A549 (cell line): Measurements from ENCODE around the gene MYO15B. TPM values are rescaled to one million over a fixed set of nuclear protein-coding genes. Genes with fewer than 3 reads are reported as not detected.

Experiments used
- ATAC-seq, 2 experiments: fragments of 200-7000 bp in 1 of 2; fragments of >200 bp in 1 of 2; cut with Nextera tagmentation in 1 of 2; cut with Tn5 transposase in 1 of 2; 3 replicates each; pipeline versions ENCODE4 v1.8.0 to v1.9.1; 2018 to 2020; ENCODE audit warnings: mild to moderate bottlenecking in 1 of 2, moderate library complexity in 1 of 2
- CTCF ChIA-PET: fragments of 300-600 bp; sonication (Branson Sonifier 250); formaldehyde crosslinking; extraction: SDS; loops from one replicate; lab custom pipeline; 2021; ENCODE audit warnings: antibody characterized with exemption, inconsistent platforms; lab: Yijun Ruan, JAX
- POLR2A ChIA-PET: fragments of 350-600 bp; formaldehyde crosslinking; extraction: SDS; loops from one replicate; lab custom pipeline; 2021; ENCODE audit warnings: antibody characterized with exemption, inconsistent platforms; lab: Yijun Ruan, JAX
- DNase-seq, 2 experiments: peaks; one replicate each; pipeline versions ENCODE4 v3.0.0 to v3.0.0-alpha.2; 2011 to 2016; ENCODE audit warnings: low read depth in 1 of 2, low spot score in 1 of 2
- FAIRE-seq: peaks from 2 replicates; lab custom pipeline; 2011; peaks lifted over from hg19 to GRCh38; lab: Jason Lieb, UNC
- H3K27ac ChIP-seq, 2 experiments: fragments of >200 bp; sonication (Bioruptor Twin); formaldehyde crosslinking; 3 replicates each; pipeline ENCODE4 v1.5.1; 2016 to 2017
- H3K4me1 ChIP-seq: fragments of >200 bp; sonication (Bioruptor Twin); formaldehyde crosslinking; 3 replicates; pipeline ENCODE4 v1.6.1; 2016
- H3K4me2 ChIP-seq: fragments of >200 bp; sonication (Bioruptor Twin); formaldehyde crosslinking; 3 replicates; pipeline ENCODE4 v1.6.1; 2016
- H3K4me3 ChIP-seq: fragments of >200 bp; sonication (Bioruptor Twin); formaldehyde crosslinking; 3 replicates; pipeline ENCODE4 v1.5.1; 2016
- H3K9me3 ChIP-seq: fragments of >200 bp; sonication (Bioruptor Twin); formaldehyde crosslinking; 3 replicates; pipeline ENCODE4 v1.6.1; 2016
- CHD2 ChIP-seq: fragments of 150-350 bp; IDR thresholded peaks from 2 replicates; pipeline ENCODE4 v1.6.1; 2014; ENCODE audit warnings: low read length; ENCODE audit not compliant: partially characterized antibody
- EHMT2 ChIP-seq: fragments of 200-600 bp; sonication (generic); IDR thresholded peaks from 2 replicates; pipeline ENCODE4 v1.6.1; 2016; ENCODE audit warnings: antibody characterized with exemption, low read depth, mild to moderate bottlenecking, moderate library complexity
- EP300 ChIP-seq, 2 experiments: fragments of >200 bp; sonication (Bioruptor Twin); formaldehyde crosslinking; IDR thresholded peaks; 2 replicates in 1 of 2; 3 replicates in 1 of 2; pipeline ENCODE4 v1.6.1; 2016 to 2017
- ESRRA ChIP-seq: fragments of 150-350 bp; IDR thresholded peaks from 2 replicates; pipeline ENCODE4 v1.6.1; 2014; ENCODE audit warnings: mild to moderate bottlenecking, low read length, borderline replicate concordance
- FOXS1 ChIP-seq: fragments of 250-450 bp; sonication (Bioruptor Pico); IDR thresholded peaks from 2 replicates; pipeline ENCODE4 v1.5.0; 2020; ENCODE audit warnings: mild to moderate bottlenecking, moderate library complexity
- GATA3 ChIP-seq: IDR thresholded peaks from 2 replicates; pipeline ENCODE4 v1.6.1; 2012; ENCODE audit warnings: borderline replicate concordance
- HOXB5 ChIP-seq: fragments of 250-450 bp; sonication (Bioruptor Pico); IDR thresholded peaks from 2 replicates; pipeline ENCODE4 v1.5.0; 2020; ENCODE audit warnings: mild to moderate bottlenecking, moderate library complexity
- JUNB ChIP-seq: fragments of >200 bp; sonication (Bioruptor Twin); formaldehyde crosslinking; IDR thresholded peaks from 2 replicates; pipeline ENCODE4 v1.6.1; 2016
- KDM1A ChIP-seq: fragments of 200-600 bp; sonication (generic); IDR thresholded peaks from 2 replicates; pipeline ENCODE4 v1.6.1; 2016; ENCODE audit warnings: low read depth, mild to moderate bottlenecking
- KDM5A ChIP-seq: fragments of 200-600 bp; sonication (generic); IDR thresholded peaks from 2 replicates; pipeline ENCODE4 v1.6.1; 2016; ENCODE audit warnings: antibody characterized with exemption, mild to moderate bottlenecking
- MYC ChIP-seq: IDR thresholded peaks from 2 replicates; pipeline ENCODE4 v1.6.1; 2012; ENCODE audit warnings: mild to moderate bottlenecking, inconsistent platforms, low read length, improper control_type of control experiment, borderline replicate concordance
- NFE2L2 ChIP-seq: fragments of 150-350 bp; conservative IDR thresholded peaks from 2 replicates; pipeline ENCODE4 v1.6.1; 2014; ENCODE audit warnings: low read length
- POLR2A ChIP-seq: IDR thresholded peaks from 2 replicates; pipeline ENCODE4 v1.6.1; 2012; ENCODE audit warnings: mild to moderate bottlenecking, low read length
- POLR2AphosphoS2 ChIP-seq: conservative IDR thresholded peaks from 2 replicates; pipeline ENCODE4 v1.6.1; 2012; ENCODE audit warnings: low read length, improper control_type of control experiment, inconsistent platforms
- RAD21 ChIP-seq, 2 experiments: fragments of >200 bp in 1 of 2; sonication (Bioruptor Twin) in 1 of 2; formaldehyde crosslinking in 1 of 2; IDR thresholded peaks in 1 of 2; conservative IDR thresholded peaks in 1 of 2; 2 replicates in 1 of 2; 3 replicates in 1 of 2; pipeline ENCODE4 v1.6.1; 2012 to 2018; ENCODE audit warnings: inconsistent platforms in 1 of 2
- RFX5 ChIP-seq: fragments of 450-650 bp; IDR thresholded peaks from 2 replicates; pipeline ENCODE4 v1.7.1; 2014; ENCODE audit warnings: antibody characterized with exemption, mild to moderate bottlenecking, moderate library complexity
- SMC3 ChIP-seq: fragments of >200 bp; sonication (Bioruptor Twin); formaldehyde crosslinking; IDR thresholded peaks from 3 replicates; pipeline ENCODE4 v1.6.1; 2018; ENCODE audit warnings: inconsistent platforms
- ZFP36 ChIP-seq: fragments of 450-650 bp; IDR thresholded peaks from 2 replicates; pipeline ENCODE4 v1.6.1; 2014; ENCODE audit warnings: borderline replicate concordance; ENCODE audit not compliant: partially characterized antibody
- ZNF302 ChIP-seq: fragments of 250-450 bp; sonication (Bioruptor Pico); IDR thresholded peaks from 2 replicates; pipeline ENCODE4 v1.9.0; 2021; ENCODE audit warnings: inconsistent platforms, mild to moderate bottlenecking, moderate library complexity
- ZSCAN20 ChIP-seq: fragments of 250-450 bp; sonication (Bioruptor Pico); IDR thresholded peaks from 2 replicates; pipeline ENCODE4 v1.8.0; 2022; ENCODE audit warnings: mild to moderate bottlenecking, moderate library complexity
- WGBS: methylation state at CpG from one replicate; pipeline ENCODE4 v1.1.6; 2017; ENCODE audit errors: missing lambda C conversion rate; 5-methylcytosine and 5-hydroxymethylcytosine counted together
- polyA plus RNA-seq, 4 experiments: library from polyadenylated mRNA; depleted of rRNA in 3 of 4; stranded (reverse); fragments of >200 nt; fragmentation: RNase III in 1 of 4; extraction: RNeasy Plus Mini Kit Qiagen cat#74134 plus additional on column Dnase treatment in 1 of 4; gene quantifications; 2 replicates in 3 of 4; 3 replicates in 1 of 4; pipeline ENCODE4 v1.2.3, GENCODE V29; 2011 to 2017
- TF ChIP-seq, protein P1 (sequence below): IDR thresholded peaks from 2 replicates; pipeline ENCODE4 v1.6.1; 2012
- TF ChIP-seq, protein P2 (sequence below): fragments of >200 bp; sonication (Bioruptor Twin); formaldehyde crosslinking; IDR thresholded peaks from 2 replicates; pipeline ENCODE4 v1.6.1; 2016
- TF ChIP-seq, protein P3 (sequence below): fragments of 250-450 bp; sonication (Bioruptor Pico); IDR thresholded peaks from 2 replicates; pipeline ENCODE4 v1.5.0; 2020; ENCODE audit warnings: low read depth, mild to moderate bottlenecking, moderate library complexity
- TF ChIP-seq, protein P4 (sequence below): fragments of 150-350 bp; IDR thresholded peaks from 2 replicates; pipeline ENCODE4 v1.6.1; 2014; ENCODE audit warnings: low read depth, mild to moderate bottlenecking, low read length
- TF ChIP-seq, protein P5 (sequence below): fragments of >200 bp; sonication (Bioruptor Twin); formaldehyde crosslinking; IDR thresholded peaks from 3 replicates; pipeline ENCODE4 v1.6.1; 2016
- TF ChIP-seq, protein P6 (sequence below): fragments of >200 bp; sonication (Bioruptor Twin); formaldehyde crosslinking; IDR thresholded peaks from 3 replicates; pipeline ENCODE4 v1.5.1; 2016

The MYO15B gene
- polyA plus RNA-seq, 2 of the 4 experiments (the other 2 are of a cell fraction): 12.4 to 33.9 TPM

DNA sequence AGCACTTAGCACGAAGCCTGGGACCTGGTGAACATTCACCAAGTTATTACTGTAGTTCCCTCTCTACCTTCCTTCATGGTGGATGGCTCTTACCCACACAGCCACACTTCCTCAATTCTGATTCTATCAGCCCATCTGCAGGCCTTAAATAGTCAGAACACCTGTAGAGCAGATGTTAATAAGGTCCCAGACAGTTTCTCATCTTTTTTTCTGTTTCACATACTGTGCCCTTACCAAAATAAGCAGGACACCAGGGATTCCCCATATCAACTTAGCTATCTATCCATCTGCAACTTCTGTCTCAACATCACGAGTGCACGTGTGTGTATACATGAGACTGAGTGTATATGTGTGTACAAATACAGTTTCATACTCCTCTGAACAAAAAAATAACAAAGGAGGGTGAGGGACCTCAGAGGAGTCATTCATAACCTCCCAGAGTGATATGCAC is 76.5 kb downstream of the MYO15B start:
- H3K9me3 ChIP-seq: no peaks in the 10 kb centered on the region
- WGBS: 92% methylated on average over 3 of the region's 3 CpGs
- no peak for FAIRE-seq
- ChIA-PET CTCF (interaction anchor here (46.9 to 50.8 kb wide), 2 partner anchors 31 to 81 kb away, joined by 1931 to 2254 read pairs; partner anchors contain the start of genes GALK1 and SMIM5), POLR2A (no interaction called here)
- TF ChIP-seq SMC3 (no peak), POLR2A (no peak), ESRRA (no peak), ZFP36 (no peak), CHD2 (no peak), KDM5A (no peak), KDM1A (no peak), ZNF302 (CRISPR knock-in tag) (no peak)
- TF ChIP-seq, protein P1, sequence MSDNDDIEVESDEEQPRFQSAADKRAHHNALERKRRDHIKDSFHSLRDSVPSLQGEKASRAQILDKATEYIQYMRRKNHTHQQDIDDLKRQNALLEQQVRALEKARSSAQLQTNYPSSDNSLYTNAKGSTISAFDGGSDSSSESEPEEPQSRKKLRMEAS: no peak
- TF ChIP-seq, protein P2, sequence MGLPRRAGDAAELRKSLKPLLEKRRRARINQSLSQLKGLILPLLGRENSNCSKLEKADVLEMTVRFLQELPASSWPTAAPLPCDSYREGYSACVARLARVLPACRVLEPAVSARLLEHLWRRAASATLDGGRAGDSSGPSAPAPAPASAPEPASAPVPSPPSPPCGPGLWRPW: no peak
- TF ChIP-seq, protein P3, sequence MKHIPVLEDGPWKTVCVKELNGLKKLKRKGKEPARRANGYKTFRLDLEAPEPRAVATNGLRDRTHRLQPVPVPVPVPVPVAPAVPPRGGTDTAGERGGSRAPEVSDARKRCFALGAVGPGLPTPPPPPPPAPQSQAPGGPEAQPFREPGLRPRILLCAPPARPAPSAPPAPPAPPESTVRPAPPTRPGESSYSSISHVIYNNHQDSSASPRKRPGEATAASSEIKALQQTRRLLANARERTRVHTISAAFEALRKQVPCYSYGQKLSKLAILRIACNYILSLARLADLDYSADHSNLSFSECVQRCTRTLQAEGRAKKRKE (CRISPR knock-in tag): no peak
- TF ChIP-seq, protein P4, sequence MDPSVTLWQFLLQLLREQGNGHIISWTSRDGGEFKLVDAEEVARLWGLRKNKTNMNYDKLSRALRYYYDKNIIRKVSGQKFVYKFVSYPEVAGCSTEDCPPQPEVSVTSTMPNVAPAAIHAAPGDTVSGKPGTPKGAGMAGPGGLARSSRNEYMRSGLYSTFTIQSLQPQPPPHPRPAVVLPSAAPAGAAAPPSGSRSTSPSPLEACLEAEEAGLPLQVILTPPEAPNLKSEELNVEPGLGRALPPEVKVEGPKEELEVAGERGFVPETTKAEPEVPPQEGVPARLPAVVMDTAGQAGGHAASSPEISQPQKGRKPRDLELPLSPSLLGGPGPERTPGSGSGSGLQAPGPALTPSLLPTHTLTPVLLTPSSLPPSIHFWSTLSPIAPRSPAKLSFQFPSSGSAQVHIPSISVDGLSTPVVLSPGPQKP: no peak
- no peak for ATAC-seq
- no peak for DNase-seq
- peaks cover 16% of the 10 kb centered on the region for H3K4me1 ChIP-seq
- no peak overlapping the region for H3K27ac ChIP-seq
- H3K4me3 ChIP-seq: no peak overlapping the region
- H3K4me2 ChIP-seq: no peak overlapping the region

DNA sequence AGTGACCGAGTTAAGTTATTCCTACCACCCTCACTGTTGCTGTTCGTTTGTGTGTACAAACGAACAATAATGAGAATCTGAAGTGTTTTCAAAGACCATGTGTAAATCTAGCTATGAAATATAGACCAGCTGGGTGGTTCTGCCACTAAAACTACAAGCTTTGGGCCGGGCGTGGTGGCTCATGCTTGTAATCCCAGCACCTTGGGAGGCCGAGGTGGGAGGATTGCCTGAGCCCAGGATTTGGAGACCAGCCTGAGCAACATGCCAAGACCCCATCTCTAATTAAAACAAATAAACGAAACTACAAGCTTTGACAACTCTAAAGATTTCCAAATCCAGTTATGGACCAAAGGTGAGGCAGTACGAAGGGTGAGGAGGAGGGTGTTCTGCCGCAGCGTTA is 78.4 kb downstream of the MYO15B start:
- TF ChIP-seq POLR2AphosphoS2 (no peak), HOXB5 (CRISPR knock-in tag) (no peak), EP300 (IDR thresholded peaks at IDR 0.05) (no peak), EHMT2 (no peak), GATA3 (no peak), KDM1A (no peak), JUNB (no peak), NFE2L2 (no peak), RAD21 (conservative IDR thresholded peaks at IDR 0.05 in 1 of 2, IDR thresholded peaks at IDR 0.05 in 1 of 2) (no peak), POLR2A (no peak), MYC (no peak), SMC3 (no peak), ZFP36 (no peak), ZNF302 (CRISPR knock-in tag) (no peak), RFX5 (no peak), ZSCAN20 (CRISPR knock-in tag) (no peak), FOXS1 (CRISPR knock-in tag) (no peak)
- TF ChIP-seq, protein P5, sequence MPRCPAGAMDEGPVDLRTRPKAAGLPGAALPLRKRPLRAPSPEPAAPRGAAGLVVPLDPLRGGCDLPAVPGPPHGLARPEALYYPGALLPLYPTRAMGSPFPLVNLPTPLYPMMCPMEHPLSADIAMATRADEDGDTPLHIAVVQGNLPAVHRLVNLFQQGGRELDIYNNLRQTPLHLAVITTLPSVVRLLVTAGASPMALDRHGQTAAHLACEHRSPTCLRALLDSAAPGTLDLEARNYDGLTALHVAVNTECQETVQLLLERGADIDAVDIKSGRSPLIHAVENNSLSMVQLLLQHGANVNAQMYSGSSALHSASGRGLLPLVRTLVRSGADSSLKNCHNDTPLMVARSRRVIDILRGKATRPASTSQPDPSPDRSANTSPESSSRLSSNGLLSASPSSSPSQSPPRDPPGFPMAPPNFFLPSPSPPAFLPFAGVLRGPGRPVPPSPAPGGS: no peak
- TF ChIP-seq, protein P6, sequence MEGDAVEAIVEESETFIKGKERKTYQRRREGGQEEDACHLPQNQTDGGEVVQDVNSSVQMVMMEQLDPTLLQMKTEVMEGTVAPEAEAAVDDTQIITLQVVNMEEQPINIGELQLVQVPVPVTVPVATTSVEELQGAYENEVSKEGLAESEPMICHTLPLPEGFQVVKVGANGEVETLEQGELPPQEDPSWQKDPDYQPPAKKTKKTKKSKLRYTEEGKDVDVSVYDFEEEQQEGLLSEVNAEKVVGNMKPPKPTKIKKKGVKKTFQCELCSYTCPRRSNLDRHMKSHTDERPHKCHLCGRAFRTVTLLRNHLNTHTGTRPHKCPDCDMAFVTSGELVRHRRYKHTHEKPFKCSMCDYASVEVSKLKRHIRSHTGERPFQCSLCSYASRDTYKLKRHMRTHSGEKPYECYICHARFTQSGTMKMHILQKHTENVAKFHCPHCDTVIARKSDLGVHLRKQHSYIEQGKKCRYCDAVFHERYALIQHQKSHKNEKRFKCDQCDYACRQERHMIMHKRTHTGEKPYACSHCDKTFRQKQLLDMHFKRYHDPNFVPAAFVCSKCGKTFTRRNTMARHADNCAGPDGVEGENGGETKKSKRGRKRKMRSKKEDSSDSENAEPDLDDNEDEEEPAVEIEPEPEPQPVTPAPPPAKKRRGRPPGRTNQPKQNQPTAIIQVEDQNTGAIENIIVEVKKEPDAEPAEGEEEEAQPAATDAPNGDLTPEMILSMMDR: no peak
- DNase-seq (no peak), FAIRE-seq (no peak), ATAC-seq (no peak)
- H3K4me2 ChIP-seq: peak overlapping the region; percentile 87
- WGBS: 77% methylated on average over 10 of the region's 10 CpGs
- CTCF ChIA-PET: interaction anchor here (1.5 to 50.8 kb wide), 4 partner anchors 9 to 79 kb away, joined by 9 to 2254 read pairs (median 970); partner anchors contain the start of genes GALK1 and SMIM5
- peak overlapping the region; percentile 72 for H3K4me3 ChIP-seq
- H3K9me3 ChIP-seq: no peaks in the 10 kb centered on the region
- POLR2A ChIA-PET: interaction anchor here (0.9 to 1.8 kb wide), 4 partner anchors 12 to 55 kb away, joined by 5 to 8 read pairs (median 6); partner anchors contain the start of gene ITGB4
- peak overlapping the region in 1 of 2 experiments; percentile 91; a peak in 2 of 6 replicates for H3K27ac ChIP-seq
- H3K4me1 ChIP-seq: peaks cover 16% of the 10 kb centered on the region
